PC-3 (cell line): ENCODE measurements around the gene SMIM31.

Source experiments
- EZH2 ChIP-seq: fragments of 300-600 bp; sonication (generic); IDR thresholded peaks from one replicate; pipeline ENCODE4 v1.6.1; 2017; ENCODE audit warnings: antibody characterized with exemption, mild to moderate bottlenecking, low read length; ENCODE audit not compliant: unreplicated experiment
- EZH2phosphoT487 ChIP-seq: fragments of 300-600 bp; sonication (generic); IDR thresholded peaks from 2 replicates; pipeline ENCODE4 v1.6.1; 2018; ENCODE audit warnings: mild to moderate bottlenecking, antibody characterized with exemption, low read length, borderline replicate concordance
- TF ChIP-seq, protein P1 (sequence below): fragments of 300-600 bp; sonication (generic); conservative IDR thresholded peaks from 2 replicates; pipeline ENCODE4 v1.5.1; 2017; ENCODE audit warnings: antibody characterized with exemption, low read depth, mild to moderate bottlenecking, low read length

DNA sequence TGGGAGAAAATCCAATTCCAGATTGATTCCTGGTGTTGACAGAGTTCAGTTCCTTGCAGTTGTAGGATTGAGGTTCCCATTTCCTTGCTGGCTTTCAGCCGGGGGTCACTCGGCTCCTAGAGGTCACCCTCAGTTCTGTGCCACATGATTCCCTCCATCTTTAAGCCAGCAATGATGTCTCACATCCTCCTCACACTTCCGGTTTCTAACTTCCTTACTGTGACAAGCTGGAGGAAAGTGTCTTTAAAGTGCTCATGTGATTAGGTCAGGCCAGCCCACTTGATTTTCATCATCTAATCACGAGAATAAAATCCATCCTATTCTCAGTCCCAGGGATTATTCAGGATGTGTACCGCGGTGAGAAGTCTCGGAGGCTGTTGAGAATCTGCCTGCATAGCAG lies 19.4 kb upstream of the SMIM31 start:
- no peak for TF ChIP-seq EZH2
- TF ChIP-seq, protein P1, sequence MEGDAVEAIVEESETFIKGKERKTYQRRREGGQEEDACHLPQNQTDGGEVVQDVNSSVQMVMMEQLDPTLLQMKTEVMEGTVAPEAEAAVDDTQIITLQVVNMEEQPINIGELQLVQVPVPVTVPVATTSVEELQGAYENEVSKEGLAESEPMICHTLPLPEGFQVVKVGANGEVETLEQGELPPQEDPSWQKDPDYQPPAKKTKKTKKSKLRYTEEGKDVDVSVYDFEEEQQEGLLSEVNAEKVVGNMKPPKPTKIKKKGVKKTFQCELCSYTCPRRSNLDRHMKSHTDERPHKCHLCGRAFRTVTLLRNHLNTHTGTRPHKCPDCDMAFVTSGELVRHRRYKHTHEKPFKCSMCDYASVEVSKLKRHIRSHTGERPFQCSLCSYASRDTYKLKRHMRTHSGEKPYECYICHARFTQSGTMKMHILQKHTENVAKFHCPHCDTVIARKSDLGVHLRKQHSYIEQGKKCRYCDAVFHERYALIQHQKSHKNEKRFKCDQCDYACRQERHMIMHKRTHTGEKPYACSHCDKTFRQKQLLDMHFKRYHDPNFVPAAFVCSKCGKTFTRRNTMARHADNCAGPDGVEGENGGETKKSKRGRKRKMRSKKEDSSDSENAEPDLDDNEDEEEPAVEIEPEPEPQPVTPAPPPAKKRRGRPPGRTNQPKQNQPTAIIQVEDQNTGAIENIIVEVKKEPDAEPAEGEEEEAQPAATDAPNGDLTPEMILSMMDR: no peak
- TF ChIP-seq EZH2phosphoT487: no peak
